Nephron (organoid): ENCODE data around the gene TMTC2.
A peak's percentile ranks its signal among the peaks of the same experiment; 100 is the strongest.

Source experiments
- H3K27ac Mint-ChIP-seq, 3 experiments: 2 replicates each; pipeline ENCODE4 v1.8.0; 2020; ENCODE audit warnings: mixed read lengths in 3 of 3, mild to moderate bottlenecking in 2 of 3, moderate library complexity in 1 of 3
- H3K27me3 Mint-ChIP-seq: 2 replicates; pipeline ENCODE4 v1.8.0; 2021; ENCODE audit warnings: low read depth, mild to moderate bottlenecking, moderate library complexity, mixed read lengths
- H3K36me3 Mint-ChIP-seq: 2 replicates; pipeline ENCODE4 v1.8.0; 2020; ENCODE audit warnings: low read depth, mixed read lengths
- H3K4me1 Mint-ChIP-seq: 2 replicates; pipeline ENCODE4 v1.8.0; 2020; ENCODE audit warnings: mixed read lengths
- H3K4me3 Mint-ChIP-seq, 3 experiments: 2 replicates each; pipeline ENCODE4 v1.8.0; 2020; ENCODE audit warnings: mild to moderate bottlenecking in 3 of 3, mixed read lengths in 3 of 3, moderate library complexity in 2 of 3
- H3K9me3 Mint-ChIP-seq: 2 replicates; pipeline ENCODE4 v1.8.0; 2020; ENCODE audit warnings: mixed read lengths
- CTCF ChIP-seq, 3 experiments: fragments of 200-600 bp; sonication (generic); IDR thresholded peaks; one replicate each; pipeline ENCODE4 v1.5.0; 2021; ENCODE audit warnings: antibody characterized with exemption in 3 of 3; ENCODE audit not compliant: unreplicated experiment in 3 of 3

Gene TMTC2

GRCh38 chr12:82807132-82807737 lies 120.5 kb downstream of the TMTC2 start:
- Mint-ChIP-seq H3K36me3 (peaks cover 12% of the 10 kb centered on the region), H3K27me3 (no peaks in the 10 kb centered on the region), H3K4me3 (no peak overlapping the region), H3K4me1 (no peaks in the 10 kb centered on the region), H3K27ac (no peak overlapping the region), H3K9me3 (no peaks in the 10 kb centered on the region)
- no peak for TF ChIP-seq CTCF (IDR thresholded peaks at IDR 0.05; ENCODE audit: unreplicated experiment in 3 of 3)

GRCh38 chr12:82810568-82810967 lies 123.9 kb downstream of the TMTC2 start:
- no peak for TF ChIP-seq CTCF (IDR thresholded peaks at IDR 0.05; ENCODE audit: unreplicated experiment in 3 of 3)
- Mint-ChIP-seq H3K9me3 (no peaks in the 10 kb centered on the region), H3K4me3 (no peak overlapping the region), H3K27me3 (no peaks in the 10 kb centered on the region), H3K27ac (no peak overlapping the region), H3K36me3 (peaks cover 10% of the 10 kb centered on the region), H3K4me1 (no peaks in the 10 kb centered on the region)

GRCh38 chr12:82817368-82817767 lies 130.7 kb downstream of the TMTC2 start:
- H3K36me3 Mint-ChIP-seq, result peaks cover 25% of the 10 kb centered on the region
- no peak for TF ChIP-seq CTCF (IDR thresholded peaks at IDR 0.05; ENCODE audit: unreplicated experiment in 3 of 3)
- peak overlapping the region in 2 of 3 experiments; percentile 1 to 21 for H3K27ac Mint-ChIP-seq
- H3K9me3 Mint-ChIP-seq, result no peaks in the 10 kb centered on the region
- no peak overlapping the region for H3K4me3 Mint-ChIP-seq
- H3K27me3 Mint-ChIP-seq, result no peaks in the 10 kb centered on the region
- H3K4me1 Mint-ChIP-seq, result no peaks in the 10 kb centered on the region

- Mint-ChIP-seq H3K36me3 (peaks cover 28% of the 10 kb centered on the region), H3K27me3 (no peaks in the 10 kb centered on the region), H3K9me3 (no peaks in the 10 kb centered on the region), H3K4me3 (no peak overlapping the region), H3K4me1 (no peaks in the 10 kb centered on the region), H3K27ac (no peak overlapping the region)
- no peak for TF ChIP-seq CTCF (IDR thresholded peaks at IDR 0.05; ENCODE audit: unreplicated experiment in 3 of 3)
Measured at GRCh38 chr12:82818271-82819035, 131.7 kb downstream of the TMTC2 start.

- peaks cover 14% of the 10 kb centered on the region for H3K36me3 Mint-ChIP-seq
- no peaks in the 10 kb centered on the region for H3K27me3 Mint-ChIP-seq
- no peaks in the 10 kb centered on the region for H3K9me3 Mint-ChIP-seq
- no peak overlapping the region for H3K4me3 Mint-ChIP-seq
- no peak overlapping the region for H3K27ac Mint-ChIP-seq
- no peaks in the 10 kb centered on the region for H3K4me1 Mint-ChIP-seq
- no peak for TF ChIP-seq CTCF (IDR thresholded peaks at IDR 0.05; ENCODE audit: unreplicated experiment in 3 of 3)
Measured at GRCh38 chr12:82826505-82826904, 139.8 kb downstream of the TMTC2 start.

GRCh38 chr12:82832096-82832495 lies 145.4 kb downstream of the TMTC2 start:
- no peak for TF ChIP-seq CTCF (IDR thresholded peaks at IDR 0.05; ENCODE audit: unreplicated experiment in 3 of 3)
- Mint-ChIP-seq H3K36me3 (peaks cover 14% of the 10 kb centered on the region), H3K9me3 (no peaks in the 10 kb centered on the region), H3K27me3 (no peaks in the 10 kb centered on the region), H3K4me1 (peaks cover 24% of the 10 kb centered on the region), H3K4me3 (no peak overlapping the region), H3K27ac (peak overlapping the region in 1 of 3 experiments; percentile 57)
